ENCODE measurements around the gene AIG1. TPM values are rescaled to one million over a fixed set of nuclear protein-coding genes. Genes with fewer than 3 reads are reported as not detected.

Gene AIG1
- total and polyA plus RNA-seq, 2 of the 4 experiments (the other 2 are of a cell fraction) = 21.3 to 27.1 TPM

GRCh38 chr6:143372199-143372882, 311.7 kb downstream of the AIG1 start:
- Histone ChIP-seq H4K5ac (ENCODE audit: low read depth, low read length) (no peak overlapping the region), H3K9ac (ENCODE audit: low read depth, low read length) (no peak overlapping the region), H3K4ac (ENCODE audit: low read depth, low read length) (no peak overlapping the region), H3K23ac (ENCODE audit: low read depth, low read length) (no peak overlapping the region), H2AK5ac (ENCODE audit: low read depth, low read length) (no peak overlapping the region), H4K8ac (ENCODE audit: low read depth in 2 of 2, low read length in 2 of 2) (no peak overlapping the region), H3K4me2 (ENCODE audit: low read depth, low read length) (no peak overlapping the region), H3K36me3 (ENCODE audit: control insufficient read depth, insufficient read depth, low read length) (no peaks in the 10 kb centered on the region), H3K27me3 (ENCODE audit: control insufficient read depth, insufficient read depth, low read length) (no peaks in the 10 kb centered on the region), H2AFZ (replicated peaks; ENCODE audit: low read length, poor library complexity) (no peak overlapping the region), H2BK5ac (ENCODE audit: low read depth, low read length, poor library complexity, severe bottlenecking) (peak overlapping the region; percentile 56), H2BK15ac (ENCODE audit: low read depth, low read length) (no peak overlapping the region), H3K27ac (ENCODE audit: insufficient read depth, low read length) (no peak overlapping the region), H3K4me3 (ENCODE audit: insufficient read depth, low read depth, low read length) (no peak overlapping the region), H3K9me1 (ENCODE audit: insufficient read depth, low read length) (no peaks in the 10 kb centered on the region), H3K14ac (replicated peaks; ENCODE audit: low read depth, low read length) (no peak overlapping the region), H2AK9ac (replicated peaks; ENCODE audit: low read depth, low read length, poor library complexity) (no peak overlapping the region), H3K79me1 (ENCODE audit: low read depth in 1 of 2, low read length in 2 of 2) (no peaks in the 10 kb centered on the region), H4K20me1 (ENCODE audit: insufficient read depth, low read length) (no peaks in the 10 kb centered on the region), H3K9me3 (ENCODE audit: control insufficient read depth, insufficient read depth, low read length) (no peaks in the 10 kb centered on the region), H4K91ac (ENCODE audit: insufficient read depth, low read depth, low read length) (no peak overlapping the region), H3K56ac (ENCODE audit: extremely low read depth, insufficient read depth, low read length) (no peak overlapping the region), H3K4me1 (ENCODE audit: control insufficient read depth, insufficient read depth, low read length) (no peaks in the 10 kb centered on the region), H2BK120ac (ENCODE audit: low read depth, low read length) (no peak overlapping the region), H2BK20ac (ENCODE audit: low read depth, low read length) (no peak overlapping the region), H3K18ac (ENCODE audit: low read depth, low read length) (no peak overlapping the region)
- no TSS peak for BruUV-seq (replicated peaks)
- DNase-seq (no peak), ATAC-seq (ENCODE audit: low read depth) (no peak)
- 67 to 100% methylated on average over 2 of the region's 7 CpGs for WGBS, 2 experiments (ENCODE audit: extremely low coverage in 2 of 2, insufficient read length in 1 of 2)
- intact Hi-C loops (cut with micrococcal nuclease) = no loop called here
- dilution Hi-C loops (cut with HindIII; ENCODE audit: low sequenced_read_pairs, unreplicated experiment) = no loop called here
- TF ChIP-seq CEBPB (IDR thresholded peaks at IDR 0.05; ENCODE audit: low read depth, low read length) (no peak), CHD1 (IDR thresholded peaks at IDR 0.05; ENCODE audit: low read depth, low read length) (no peak)
- CTCF ChIA-PET = no interaction called here
- in situ Hi-C loops (cut with MboI; ENCODE audit: low sequenced_read_pairs) = no loop called here
- POLR2A ChIA-PET (ENCODE audit: unreplicated experiment) = no interaction called here
